Cerebellar cortex (tissue), 1 donor: ENCODE data around the gene ACVRL1.

ENCODE experiments used
- DNase-seq: peaks from one replicate; pipeline ENCODE4 v3.0.0-alpha.2; 2015; ENCODE audit warnings: low spot score

ACVRL1 gene

GRCh38 chr12:51963477-51963876 lies 56.2 kb downstream of the ACVRL1 start:
- DNase-seq, result no peak

- no peak for DNase-seq
Observed at GRCh38 chr12:51969643-51970042, 62.3 kb downstream of the ACVRL1 start.

GRCh38 chr12:51970904-51971646 lies 63.8 kb downstream of the ACVRL1 start:
- peak; percentile 29 for DNase-seq

DNA sequence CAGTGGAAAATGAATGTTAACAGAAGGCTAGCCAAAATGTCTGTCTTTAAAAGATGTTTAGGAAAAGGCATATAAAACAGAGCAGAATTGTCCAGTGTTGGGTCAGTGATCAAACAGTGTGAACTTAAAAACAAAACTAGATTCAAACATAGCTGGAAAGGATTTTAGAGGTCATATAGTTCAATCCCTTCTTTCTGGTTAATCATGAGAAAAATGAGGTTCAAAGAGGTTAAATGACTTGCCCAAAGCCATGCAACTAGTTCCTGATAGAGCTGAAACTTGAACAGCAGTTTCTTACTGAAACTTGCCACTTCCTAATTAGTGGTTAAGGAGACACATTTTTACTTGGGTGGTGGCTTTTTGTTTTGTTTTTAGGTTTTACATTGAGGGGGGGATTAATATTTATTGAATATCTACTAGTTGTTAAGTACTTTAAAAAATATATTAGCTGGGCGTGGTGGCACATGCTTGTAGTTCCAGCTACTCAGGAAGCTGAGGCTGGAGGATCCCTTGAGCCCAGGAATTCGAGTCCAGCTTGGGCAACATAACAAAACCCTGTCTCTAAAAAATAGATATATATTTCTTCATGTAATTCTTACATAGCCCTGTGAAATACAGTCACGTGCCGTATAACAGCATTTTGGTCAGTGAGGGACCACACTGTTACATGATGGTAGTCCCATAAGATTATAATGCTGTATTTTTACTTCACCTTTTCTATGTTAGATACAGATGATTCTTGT lies 64.5 kb downstream of the ACVRL1 start:
- DNase-seq, result no peak

DNA sequence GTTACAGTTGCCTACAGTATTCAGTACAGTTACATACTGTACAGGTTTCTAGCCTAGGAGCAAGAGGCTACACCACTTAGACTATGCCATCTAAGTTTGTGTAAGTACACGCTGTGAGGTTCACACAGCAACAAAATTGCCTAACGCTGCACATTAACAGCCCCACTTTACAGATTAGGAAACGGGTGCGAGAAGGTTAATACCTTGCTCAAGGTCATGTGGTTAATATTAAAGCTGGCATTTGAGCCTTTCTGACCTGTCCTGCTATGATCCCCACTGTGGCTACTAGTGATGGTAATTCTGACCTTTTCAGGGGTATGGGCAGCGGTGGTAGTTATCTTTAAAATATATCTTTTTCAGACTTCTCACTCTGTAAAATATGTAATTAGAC lies 65.1 kb downstream of the ACVRL1 start:
- DNase-seq, result no peak

- DNase-seq, result no peak
Observed at GRCh38 chr12:51972849-51973273, 65.6 kb downstream of the ACVRL1 start.
